ENCODE measurements around the gene ZNF69.
"Not testable (repeated sequence)": the region's sequence is repeated elsewhere in the genome, so short reads cannot be mapped to it uniquely, and the experiment has no call there.

Gene ZNF69

GRCh38 chr19:11902228-11902627, 14.6 kb downstream of the ZNF69 start:
- TF ChIP-seq, protein P1, sequence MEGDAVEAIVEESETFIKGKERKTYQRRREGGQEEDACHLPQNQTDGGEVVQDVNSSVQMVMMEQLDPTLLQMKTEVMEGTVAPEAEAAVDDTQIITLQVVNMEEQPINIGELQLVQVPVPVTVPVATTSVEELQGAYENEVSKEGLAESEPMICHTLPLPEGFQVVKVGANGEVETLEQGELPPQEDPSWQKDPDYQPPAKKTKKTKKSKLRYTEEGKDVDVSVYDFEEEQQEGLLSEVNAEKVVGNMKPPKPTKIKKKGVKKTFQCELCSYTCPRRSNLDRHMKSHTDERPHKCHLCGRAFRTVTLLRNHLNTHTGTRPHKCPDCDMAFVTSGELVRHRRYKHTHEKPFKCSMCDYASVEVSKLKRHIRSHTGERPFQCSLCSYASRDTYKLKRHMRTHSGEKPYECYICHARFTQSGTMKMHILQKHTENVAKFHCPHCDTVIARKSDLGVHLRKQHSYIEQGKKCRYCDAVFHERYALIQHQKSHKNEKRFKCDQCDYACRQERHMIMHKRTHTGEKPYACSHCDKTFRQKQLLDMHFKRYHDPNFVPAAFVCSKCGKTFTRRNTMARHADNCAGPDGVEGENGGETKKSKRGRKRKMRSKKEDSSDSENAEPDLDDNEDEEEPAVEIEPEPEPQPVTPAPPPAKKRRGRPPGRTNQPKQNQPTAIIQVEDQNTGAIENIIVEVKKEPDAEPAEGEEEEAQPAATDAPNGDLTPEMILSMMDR (IDR thresholded peaks at IDR 0.05; ENCODE audit: control extremely low read depth, extremely low read depth, low read depth, missing control alignments) = no peak
- DNase-seq (ENCODE audit: extremely low spot score) = no peak
- ChIA-PET CTCF (no interaction called here), POLR2A (no interaction called here)

DNA sequence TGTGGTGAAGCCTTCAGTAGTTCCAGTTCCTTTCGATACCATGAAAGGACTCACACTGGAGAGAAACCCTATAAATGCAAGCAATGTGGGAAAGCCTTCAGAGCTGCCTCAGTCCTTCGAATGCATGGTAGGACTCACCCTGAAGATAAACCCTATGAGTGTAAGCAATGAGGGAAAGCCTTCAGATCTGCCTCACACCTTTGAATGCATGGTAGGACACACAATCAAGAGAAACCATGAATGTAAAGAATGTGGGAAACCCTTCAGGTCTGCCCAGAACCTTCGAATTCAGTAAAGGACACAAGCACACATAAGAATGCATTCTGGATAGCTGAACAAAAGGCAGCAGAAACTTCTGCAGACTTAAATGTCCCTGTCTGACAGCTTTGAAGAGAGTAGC, 18.3 kb downstream of the ZNF69 start:
- TF ChIP-seq, protein P1 (IDR thresholded peaks at IDR 0.05; ENCODE audit: control extremely low read depth, extremely low read depth, low read depth, missing control alignments) = no peak
- POLR2A ChIA-PET = no interaction called here
- CTCF ChIA-PET = interaction anchor here (1.0 kb wide), 1 partner anchor 15 kb away, joined by 3 read pairs; no protein-coding TSS in a partner anchor

GRCh38 chr19:11911937-11912336, 24.4 kb downstream of the ZNF69 start:
- DNase-seq (ENCODE audit: extremely low spot score); POLR2A ChIA-PET: not testable (repeated sequence)
- CTCF ChIA-PET = interaction anchor here (1.3 kb wide), 1 partner anchor 12 kb away, joined by 4 read pairs; no protein-coding TSS in a partner anchor

More for the DNA sequence above, 18.3 kb downstream of the ZNF69 start:
- DNase-seq (ENCODE audit: extremely low spot score) = no peak

DNA sequence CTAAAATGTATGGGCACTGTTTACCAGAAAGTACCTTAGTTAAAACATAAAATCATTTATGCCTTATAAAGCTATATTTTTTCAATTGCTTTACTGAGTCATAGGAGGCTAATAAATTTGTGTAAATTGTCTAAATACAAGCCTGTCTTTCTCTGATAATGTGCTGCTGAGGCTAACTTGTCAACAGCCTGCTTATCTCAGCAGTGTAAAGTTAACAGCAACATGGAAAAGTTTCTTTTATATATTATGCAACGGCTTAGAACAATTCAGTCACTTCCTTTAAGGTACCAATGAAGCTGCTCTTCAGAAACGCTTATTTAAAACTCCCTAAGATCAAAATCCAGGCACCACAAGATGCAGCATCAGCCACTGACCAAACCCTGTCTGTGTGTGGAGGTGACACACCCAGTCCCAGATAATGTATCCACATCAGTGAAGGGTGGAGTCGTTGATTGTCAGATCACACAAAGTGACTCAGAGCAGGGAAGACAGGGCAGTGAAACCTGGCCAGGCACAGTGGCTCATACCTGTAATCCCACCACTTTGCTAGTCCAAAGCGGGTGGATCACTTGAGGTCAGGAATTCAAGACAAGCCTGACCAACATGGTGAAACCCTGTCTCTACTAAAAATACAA, 27.0 kb downstream of the ZNF69 start:
- POLR2A ChIA-PET; DNase-seq (ENCODE audit: extremely low spot score): not testable (repeated sequence)
- CTCF ChIA-PET = interaction anchor here (1.9 kb wide), 1 partner anchor 9 kb away, joined by 7 read pairs; no protein-coding TSS in a partner anchor

GRCh38 chr19:11921852-11922495, 34.4 kb downstream of the ZNF69 start:
- ChIA-PET CTCF (interaction anchor here (1.0 to 6.2 kb wide), 13 partner anchors 12 to 411 kb away, joined by 3 to 92 read pairs (median 12); partner anchors contain the start of genes ZNF136, ZNF20, ZNF491 and ZNF563), POLR2A (interaction anchor here (0.8 kb wide), 1 partner anchor 67 kb away, joined by 3 read pairs; no protein-coding TSS in a partner anchor)
- no peak for DNase-seq (ENCODE audit: extremely low spot score)
- TF ChIP-seq, protein P1 (IDR thresholded peaks at IDR 0.05; ENCODE audit: control extremely low read depth, extremely low read depth, low read depth, missing control alignments) = no peak

GRCh38 chr19:11924886-11925650, 37.5 kb downstream of the ZNF69 start, which contains the start of gene ZNF700:
TSS of gene ZNF700 (plus strand) at chr19:11925107. CDS start at chr19:11925211, 104 bp downstream.
- POLR2A ChIA-PET = interaction anchor here (0.5 to 2.2 kb wide), 12 partner anchors 40 to 866 kb away, joined by 3 to 10 read pairs (median 7); partner anchors contain the start of genes JUNB, PRKCSH, ZNF440 and ZNF763
- DNase-seq (ENCODE audit: extremely low spot score) = peak; percentile 94
- TF ChIP-seq, protein P1 (IDR thresholded peaks at IDR 0.05; ENCODE audit: control extremely low read depth, extremely low read depth, low read depth, missing control alignments) = no peak
- CTCF ChIA-PET = interaction anchor here (0.6 to 6.2 kb wide), 22 partner anchors 9 to 441 kb away, joined by 3 to 92 read pairs (median 11); partner anchors contain the start of genes ZNF136, ZNF20, ZNF433 and ZNF442

GRCh38 chr19:11925651-11926187, 38.1 kb downstream of the ZNF69 start:
- not testable (repeated sequence) for DNase-seq (ENCODE audit: extremely low spot score)
- ChIA-PET CTCF (interaction anchor here (1.1 to 5.4 kb wide), 4 partner anchors 38 to 134 kb away, joined by 3 to 52 read pairs (median 15); partner anchors contain the start of gene ZNF763), POLR2A (interaction anchor here (0.5 to 1.8 kb wide), 3 partner anchors 63 to 363 kb away, joined by 7 to 9 read pairs (median 7); no protein-coding TSS in a partner anchor)

Measured in GM10248 (cell line).